WTC11 (cell line): ENCODE data around the gene PICALM. TPM values are rescaled to one million over a fixed set of nuclear protein-coding genes. Genes with fewer than 3 reads are reported as not detected.
A peak's percentile ranks its signal among the peaks of the same experiment; 100 is the strongest.

Source experiments
- ATAC-seq: fragments of 200-7000 bp; cut with Tn5 transposase; 2 replicates; pipeline ENCODE4 v1.10.0; 2021; ENCODE audit warnings: mild to moderate bottlenecking, moderate library complexity
- CTCF ChIA-PET: fragments of 300-600 bp; sonication (Branson Sonifier 250); formaldehyde crosslinking; loops from one replicate; lab custom pipeline; 2021; ENCODE audit warnings: antibody characterized with exemption; lab: Charles Lee
- POLR2A ChIA-PET: fragments of 350-600 bp; sonication (Branson Sonifier 250); formaldehyde crosslinking; loops from one replicate; lab custom pipeline; 2021; ENCODE audit warnings: antibody characterized with exemption; lab: Charles Lee
- DNase-seq: peaks from one replicate; pipeline ENCODE4 v3.0.0; 2021; ENCODE audit warnings: low spot score
- H3K27ac Mint-ChIP-seq: 2 replicates; pipeline ENCODE4 v1.8.0; 2021; ENCODE audit warnings: mixed read lengths
- H3K27me3 Mint-ChIP-seq: 2 replicates; pipeline ENCODE4 v1.8.0; 2021; ENCODE audit warnings: low read depth, mild to moderate bottlenecking, moderate library complexity, mixed read lengths
- H3K36me3 Mint-ChIP-seq: 2 replicates; pipeline ENCODE4 v1.8.0; 2021; ENCODE audit warnings: mixed read lengths
- H3K4me1 Mint-ChIP-seq: 2 replicates; pipeline ENCODE4 v1.8.0; 2022; ENCODE audit warnings: mixed read lengths
- H3K4me3 Mint-ChIP-seq: 2 replicates; pipeline ENCODE4 v1.8.0; 2021; ENCODE audit warnings: mild to moderate bottlenecking, moderate library complexity, mixed read lengths
- H3K9me3 Mint-ChIP-seq: 2 replicates; pipeline ENCODE4 v1.8.0; 2021; ENCODE audit warnings: mixed read lengths
- ATF3 ChIP-seq: sonication (generic); formaldehyde crosslinking; conservative IDR thresholded peaks from 2 replicates; pipeline ENCODE4 v1.8.1; 2022; ENCODE audit warnings: mild to moderate bottlenecking, missing genetic modification reagents
- ATF6 ChIP-seq: sonication (generic); formaldehyde crosslinking; IDR thresholded peaks from 2 replicates; pipeline ENCODE4 v1.8.1; 2023; ENCODE audit warnings: mild to moderate bottlenecking, missing genetic modification reagents
- CREB1 ChIP-seq: sonication (generic); formaldehyde crosslinking; IDR thresholded peaks from 2 replicates; pipeline ENCODE4 v1.8.0; 2023; ENCODE audit warnings: mild to moderate bottlenecking, missing genetic modification reagents
- FOXJ3 ChIP-seq: sonication (generic); formaldehyde crosslinking; IDR thresholded peaks from 2 replicates; pipeline ENCODE4 v1.9.0; 2021; ENCODE audit warnings: missing genetic modification reagents, mild to moderate bottlenecking, borderline replicate concordance
- FOXK1 ChIP-seq: sonication (generic); formaldehyde crosslinking; IDR thresholded peaks from 2 replicates; pipeline ENCODE4 v1.8.0; 2022; ENCODE audit warnings: mild to moderate bottlenecking, moderate library complexity, missing genetic modification reagents
- FOXP1 ChIP-seq: sonication (generic); formaldehyde crosslinking; IDR thresholded peaks from 2 replicates; pipeline ENCODE4 v1.8.0; 2022; ENCODE audit warnings: missing genetic modification reagents, mild to moderate bottlenecking, moderate library complexity, borderline replicate concordance
- IRF2 ChIP-seq: sonication (generic); formaldehyde crosslinking; IDR thresholded peaks from 2 replicates; pipeline ENCODE4 v1.8.0; 2022; ENCODE audit warnings: low read depth, missing genetic modification reagents, borderline replicate concordance
- JAZF1 ChIP-seq: fragments of 250-450 bp; sonication (Bioruptor Pico); IDR thresholded peaks from 2 replicates; pipeline ENCODE4 v1.9.0; 2021; ENCODE audit warnings: moderate library complexity, mild to moderate bottlenecking, inconsistent platforms
- JUN ChIP-seq: sonication (generic); formaldehyde crosslinking; IDR thresholded peaks from 2 replicates; pipeline ENCODE4 v1.8.0; 2023; ENCODE audit warnings: mild to moderate bottlenecking, missing genetic modification reagents
- MLX ChIP-seq: sonication (generic); formaldehyde crosslinking; IDR thresholded peaks from 2 replicates; pipeline ENCODE4 v1.8.1; 2023; ENCODE audit warnings: mild to moderate bottlenecking, missing genetic modification reagents, moderate library complexity
- NFYB ChIP-seq: sonication (generic); formaldehyde crosslinking; conservative IDR thresholded peaks from 2 replicates; pipeline ENCODE4 v1.8.0; 2022; ENCODE audit warnings: low read depth, missing genetic modification reagents
- NR3C1 ChIP-seq: sonication (generic); formaldehyde crosslinking; conservative IDR thresholded peaks from 2 replicates; pipeline ENCODE4 v1.8.1; 2023; ENCODE audit warnings: low read depth, mild to moderate bottlenecking, missing genetic modification reagents
- PRRX2 ChIP-seq: fragments of 250-450 bp; sonication (Bioruptor Pico); IDR thresholded peaks from 2 replicates; pipeline ENCODE4 v1.8.0; 2021; ENCODE audit warnings: mild to moderate bottlenecking
- RELA ChIP-seq: sonication (generic); formaldehyde crosslinking; IDR thresholded peaks from 2 replicates; pipeline ENCODE4 v1.8.1; 2022; ENCODE audit warnings: missing genetic modification reagents, mild to moderate bottlenecking, borderline replicate concordance
- STAT6 ChIP-seq: sonication (generic); formaldehyde crosslinking; conservative IDR thresholded peaks from 2 replicates; pipeline ENCODE4 v1.8.1; 2023; ENCODE audit warnings: mild to moderate bottlenecking, low read depth, missing genetic modification reagents, moderate library complexity
- ZNF263 ChIP-seq: sonication (generic); formaldehyde crosslinking; IDR thresholded peaks from 2 replicates; pipeline ENCODE4 v1.8.1; 2022; ENCODE audit warnings: low read depth, mild to moderate bottlenecking, moderate library complexity, missing genetic modification reagents
- ZNF281 ChIP-seq: sonication (generic); formaldehyde crosslinking; IDR thresholded peaks from 2 replicates; pipeline ENCODE4 v1.8.0; 2023; ENCODE audit warnings: mild to moderate bottlenecking, missing genetic modification reagents
- ZNF671 ChIP-seq: fragments of 250-450 bp; sonication (Bioruptor Pico); IDR thresholded peaks from 2 replicates; pipeline ENCODE4 v1.8.0; 2021; ENCODE audit warnings: mild to moderate bottlenecking
- total RNA-seq: library from RNA; stranded (reverse); gene quantifications from 3 replicates; pipeline ENCODE4 v1.2.3, GENCODE V29; 2021

Gene PICALM
- total RNA-seq, 1 experiment from 2014 or later: 69.9 TPM

- TF ChIP-seq ZNF281 (peak; percentile 79; the same call in 1 of the 2 replicates), FOXP1 (CRISPR knock-in tag) (no peak)
Observed at GRCh38 chr11:86068951-86069407, at the start of gene PICALM (continued).

GRCh38 chr11:86118253-86118652, 49.4 kb upstream of the PICALM start:
- TF ChIP-seq PRRX2 (CRISPR knock-in tag): no peak
- no peak for TF ChIP-seq ZNF263
- TF ChIP-seq JUN: no peak
- TF ChIP-seq MLX (CRISPR knock-in tag): no peak
- no peak for TF ChIP-seq NFYB
- no peak for TF ChIP-seq JAZF1 (CRISPR knock-in tag)
- ChIA-PET POLR2A (no interaction called here), CTCF (interaction anchor here (1.8 kb wide), 1 partner anchor 75 kb away, joined by 4 read pairs; no protein-coding TSS in a partner anchor)
- H3K9me3 Mint-ChIP-seq: no peaks in the 10 kb centered on the region
- no peaks in the 10 kb centered on the region for H3K27me3 Mint-ChIP-seq
- no peaks in the 10 kb centered on the region for H3K4me1 Mint-ChIP-seq
- H3K36me3 Mint-ChIP-seq: no peaks in the 10 kb centered on the region
- no peak overlapping the region for H3K4me3 Mint-ChIP-seq
- ATAC-seq (no peak), DNase-seq (no peak)
- no peak overlapping the region for H3K27ac Mint-ChIP-seq

GRCh38 chr11:86117712-86118063, 48.8 kb upstream of the PICALM start:
- Mint-ChIP-seq H3K27me3 (no peaks in the 10 kb centered on the region), H3K4me3 (no peak overlapping the region), H3K36me3 (no peaks in the 10 kb centered on the region), H3K9me3 (no peaks in the 10 kb centered on the region), H3K4me1 (no peaks in the 10 kb centered on the region), H3K27ac (no peak overlapping the region)
- no peak for TF ChIP-seq NR3C1
- TF ChIP-seq FOXK1 (CRISPR knock-in tag): no peak
- TF ChIP-seq ZNF281: no peak
- no peak for TF ChIP-seq PRRX2 (CRISPR knock-in tag)
- no peak for TF ChIP-seq ZNF671 (CRISPR knock-in tag)
- TF ChIP-seq ZNF263: no peak
- no peak for TF ChIP-seq STAT6
- TF ChIP-seq ATF6 (CRISPR knock-in tag): no peak
- no peak for TF ChIP-seq RELA
- TF ChIP-seq IRF2 (CRISPR knock-in tag): no peak
- no peak for TF ChIP-seq FOXJ3 (CRISPR knock-in tag)
- TF ChIP-seq ATF3 (CRISPR knock-in tag): no peak
- TF ChIP-seq CREB1 (CRISPR knock-in tag): no peak
- DNase-seq (no peak), ATAC-seq (no peak)
- ChIA-PET CTCF (interaction anchor here (1.8 kb wide), 1 partner anchor 76 kb away, joined by 4 read pairs; no protein-coding TSS in a partner anchor), POLR2A (no interaction called here)
